ENCODE data around the gene RIT2.

The RIT2 gene

DNA sequence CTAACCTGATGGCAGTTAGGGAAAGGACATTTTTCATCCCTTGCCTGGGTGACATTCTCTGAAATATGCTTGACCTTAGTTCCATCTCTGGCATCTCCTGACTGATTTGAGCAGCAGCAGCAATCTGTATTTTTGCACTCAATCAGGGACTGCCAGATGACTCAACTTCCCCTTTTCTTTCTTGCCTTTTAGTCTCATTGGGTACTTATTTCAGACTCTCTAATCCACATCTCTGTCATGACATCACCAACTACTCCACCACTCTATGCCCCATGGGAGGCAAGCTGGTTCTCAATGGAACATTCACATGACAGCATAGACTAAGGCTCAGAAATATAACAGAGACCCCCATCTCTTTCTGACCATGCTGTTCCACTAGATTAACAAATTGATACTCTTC, 254.2 kb downstream of the RIT2 start (continued):
- TF ChIP-seq ZNF449 (tag by site-specific recombination; IDR thresholded peaks at IDR 0.05) (no peak), ZNF391 (tag by site-specific recombination; IDR thresholded peaks at IDR 0.05; ENCODE audit: borderline replicate concordance, low read depth) (no peak), ZFP41 (tag by site-specific recombination; IDR thresholded peaks at IDR 0.05; ENCODE audit: borderline replicate concordance) (no peak), ZNF121 (tag by site-specific recombination; IDR thresholded peaks at IDR 0.05) (no peak), ZNF791 (tag by site-specific recombination; IDR thresholded peaks at IDR 0.05) (no peak), ZNF785 (tag by site-specific recombination; IDR thresholded peaks at IDR 0.05) (no peak)
- TF ChIP-seq, protein P1, sequence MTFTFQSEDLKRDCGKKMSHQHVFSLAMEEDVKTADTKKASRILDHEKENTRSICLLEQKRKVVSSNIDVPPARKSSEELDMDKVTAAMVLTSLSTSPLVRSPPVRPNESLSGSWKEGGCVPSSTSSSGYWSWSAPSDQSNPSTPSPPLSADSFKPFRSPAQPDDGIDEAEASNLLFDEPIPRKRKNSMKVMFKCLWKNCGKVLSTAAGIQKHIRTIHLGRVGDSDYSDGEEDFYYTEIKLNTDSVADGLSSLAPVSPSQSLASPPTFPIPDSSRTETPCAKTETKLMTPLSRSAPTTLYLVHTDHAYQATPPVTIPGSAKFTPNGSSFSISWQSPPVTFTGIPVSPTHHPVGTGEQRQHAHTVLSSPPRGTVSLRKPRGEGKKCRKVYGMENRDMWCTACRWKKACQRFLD (tag by site-specific recombination; IDR thresholded peaks at IDR 0.05) = no peak

- TF ChIP-seq PATZ1 (tag by site-specific recombination; IDR thresholded peaks at IDR 0.05) = no peak
- TF ChIP-seq ZNF157 (tag by site-specific recombination; IDR thresholded peaks at IDR 0.05) = no peak
- TF ChIP-seq, protein P2, sequence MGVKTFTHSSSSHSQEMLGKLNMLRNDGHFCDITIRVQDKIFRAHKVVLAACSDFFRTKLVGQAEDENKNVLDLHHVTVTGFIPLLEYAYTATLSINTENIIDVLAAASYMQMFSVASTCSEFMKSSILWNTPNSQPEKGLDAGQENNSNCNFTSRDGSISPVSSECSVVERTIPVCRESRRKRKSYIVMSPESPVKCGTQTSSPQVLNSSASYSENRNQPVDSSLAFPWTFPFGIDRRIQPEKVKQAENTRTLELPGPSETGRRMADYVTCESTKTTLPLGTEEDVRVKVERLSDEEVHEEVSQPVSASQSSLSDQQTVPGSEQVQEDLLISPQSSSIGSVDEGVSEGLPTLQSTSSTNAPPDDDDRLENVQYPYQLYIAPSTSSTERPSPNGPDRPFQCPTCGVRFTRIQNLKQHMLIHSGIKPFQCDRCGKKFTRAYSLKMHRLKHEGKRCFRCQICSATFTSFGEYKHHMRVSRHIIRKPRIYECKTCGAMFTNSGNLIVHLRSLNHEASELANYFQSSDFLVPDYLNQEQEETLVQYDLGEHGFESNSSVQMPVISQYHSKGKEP (tag by site-specific recombination; IDR thresholded peaks at IDR 0.05) = no peak
- TF ChIP-seq HOXA7 (CRISPR knock-in tag; IDR thresholded peaks at IDR 0.05; ENCODE audit: borderline replicate concordance) = no peak
- no peak for TF ChIP-seq ZNF776 (tag by site-specific recombination; IDR thresholded peaks at IDR 0.05; ENCODE audit: borderline replicate concordance)
- TF ChIP-seq, protein P3, sequence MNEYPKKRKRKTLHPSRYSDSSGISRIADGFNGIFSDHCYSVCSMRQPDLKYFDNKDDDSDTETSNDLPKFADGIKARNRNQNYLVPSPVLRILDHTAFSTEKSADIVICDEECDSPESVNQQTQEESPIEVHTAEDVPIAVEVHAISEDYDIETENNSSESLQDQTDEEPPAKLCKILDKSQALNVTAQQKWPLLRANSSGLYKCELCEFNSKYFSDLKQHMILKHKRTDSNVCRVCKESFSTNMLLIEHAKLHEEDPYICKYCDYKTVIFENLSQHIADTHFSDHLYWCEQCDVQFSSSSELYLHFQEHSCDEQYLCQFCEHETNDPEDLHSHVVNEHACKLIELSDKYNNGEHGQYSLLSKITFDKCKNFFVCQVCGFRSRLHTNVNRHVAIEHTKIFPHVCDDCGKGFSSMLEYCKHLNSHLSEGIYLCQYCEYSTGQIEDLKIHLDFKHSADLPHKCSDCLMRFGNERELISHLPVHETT (tag by site-specific recombination; IDR thresholded peaks at IDR 0.05) = no peak
- H3K27ac ChIP-seq (ENCODE audit: extremely low read depth, low read depth, low read length) = no peak overlapping the region
- H3K9me3 ChIP-seq (ENCODE audit: control insufficient read depth, insufficient read depth, low read depth, low read length) = no peaks in the 10 kb centered on the region
- no peaks in the 10 kb centered on the region for H3K36me3 ChIP-seq (ENCODE audit: control insufficient read depth in 2 of 2, insufficient read depth in 1 of 2, low read length in 2 of 2)
- H3K4me3 ChIP-seq (ENCODE audit: low read depth, low read length) = no peak overlapping the region
- peaks cover 4% of the 10 kb centered on the region; the same call in 1 of the 2 replicates for H3K4me1 ChIP-seq (ENCODE audit: control insufficient read depth, insufficient read depth, low read length)
- ChIA-PET POLR2A (no interaction called here), CTCF (interaction anchor here (0.7 kb wide), 2 partner anchors 12 to 108 kb away, joined by 3 read pairs; no protein-coding TSS in a partner anchor)
Observed at GRCh38 chr18:42860548-42860947, 254.9 kb downstream of the RIT2 start.

GRCh38 chr18:42860011-42860410, 255.5 kb downstream of the RIT2 start:
- no peaks in the 10 kb centered on the region for H3K36me3 ChIP-seq (ENCODE audit: control insufficient read depth in 2 of 2, insufficient read depth in 1 of 2, low read length in 2 of 2)
- H3K4me3 ChIP-seq (ENCODE audit: low read depth, low read length) = no peak overlapping the region
- no peak overlapping the region for H3K27ac ChIP-seq (ENCODE audit: extremely low read depth, low read depth, low read length)
- H3K9me3 ChIP-seq (ENCODE audit: control insufficient read depth, insufficient read depth, low read depth, low read length) = no peaks in the 10 kb centered on the region
- POLR2A ChIA-PET = no interaction called here
- TF ChIP-seq, protein P4, sequence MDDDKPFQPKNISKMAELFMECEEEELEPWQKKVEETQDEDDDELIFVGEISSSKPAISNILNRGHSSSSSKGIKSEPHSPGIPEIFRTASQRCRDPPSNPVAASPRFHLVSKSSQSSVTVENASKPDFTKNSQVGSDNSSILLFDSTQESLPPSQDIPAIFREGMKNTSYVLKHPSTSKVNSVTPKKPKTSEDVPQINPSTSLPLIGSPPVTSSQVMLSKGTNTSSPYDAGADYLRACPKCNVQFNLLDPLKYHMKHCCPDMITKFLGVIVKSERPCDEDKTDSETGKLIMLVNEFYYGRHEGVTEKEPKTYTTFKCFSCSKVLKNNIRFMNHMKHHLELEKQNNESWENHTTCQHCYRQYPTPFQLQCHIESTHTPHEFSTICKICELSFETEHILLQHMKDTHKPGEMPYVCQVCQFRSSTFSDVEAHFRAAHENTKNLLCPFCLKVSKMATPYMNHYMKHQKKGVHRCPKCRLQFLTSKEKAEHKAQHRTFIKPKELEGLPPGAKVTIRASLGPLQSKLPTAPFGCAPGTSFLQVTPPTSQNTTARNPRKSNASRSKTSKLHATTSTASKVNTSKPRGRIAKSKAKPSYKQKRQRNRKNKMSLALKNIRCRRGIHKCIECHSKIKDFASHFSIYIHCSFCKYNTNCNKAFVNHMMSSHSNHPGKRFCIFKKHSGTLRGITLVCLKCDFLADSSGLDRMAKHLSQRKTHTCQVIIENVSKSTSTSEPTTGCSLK (tag by site-specific recombination; IDR thresholded peaks at IDR 0.05) = no peak
- TF ChIP-seq, protein P5, sequence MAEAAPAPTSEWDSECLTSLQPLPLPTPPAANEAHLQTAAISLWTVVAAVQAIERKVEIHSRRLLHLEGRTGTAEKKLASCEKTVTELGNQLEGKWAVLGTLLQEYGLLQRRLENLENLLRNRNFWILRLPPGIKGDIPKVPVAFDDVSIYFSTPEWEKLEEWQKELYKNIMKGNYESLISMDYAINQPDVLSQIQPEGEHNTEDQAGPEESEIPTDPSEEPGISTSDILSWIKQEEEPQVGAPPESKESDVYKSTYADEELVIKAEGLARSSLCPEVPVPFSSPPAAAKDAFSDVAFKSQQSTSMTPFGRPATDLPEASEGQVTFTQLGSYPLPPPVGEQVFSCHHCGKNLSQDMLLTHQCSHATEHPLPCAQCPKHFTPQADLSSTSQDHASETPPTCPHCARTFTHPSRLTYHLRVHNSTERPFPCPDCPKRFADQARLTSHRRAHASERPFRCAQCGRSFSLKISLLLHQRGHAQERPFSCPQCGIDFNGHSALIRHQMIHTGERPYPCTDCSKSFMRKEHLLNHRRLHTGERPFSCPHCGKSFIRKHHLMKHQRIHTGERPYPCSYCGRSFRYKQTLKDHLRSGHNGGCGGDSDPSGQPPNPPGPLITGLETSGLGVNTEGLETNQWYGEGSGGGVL (tag by site-specific recombination; IDR thresholded peaks at IDR 0.05) = no peak
- peaks cover 7% of the 10 kb centered on the region; the same call in 1 of the 2 replicates for H3K4me1 ChIP-seq (ENCODE audit: control insufficient read depth, insufficient read depth, low read length)
- CTCF ChIA-PET = interaction anchor here (0.7 kb wide), 3 partner anchors 11 to 213 kb away, joined by 3 read pairs; no protein-coding TSS in a partner anchor
